OCI-LY3 (cell line): Measurements from ENCODE around the gene IFNA17.
A peak's percentile ranks its signal among the peaks of the same experiment; 100 is the strongest.

Source experiments
- H2AFZ ChIP-seq: fragments of 200-600, 300-600 bp; shearing (Covaris generic); 2 replicates; pipeline ENCODE4 v1.6.0; 2014; ENCODE audit warnings: antibody characterized with exemption, low read depth, low read length
- H3K27ac ChIP-seq: fragments of 200-600, 300-600 bp; sonication (generic); 2 replicates; pipeline ENCODE4 v1.5.1; 2014; ENCODE audit warnings: mild to moderate bottlenecking, low read length, moderate library complexity, mixed read lengths
- H3K27me3 ChIP-seq: fragments of 200-600, 300-600 bp; sonication (generic); 2 replicates; pipeline ENCODE4 v1.6.1; 2014; ENCODE audit warnings: low read depth, low read length, mixed read lengths
- H3K36me3 ChIP-seq: fragments of 200-600, 300-600 bp; sonication (generic); replicated peaks from 2 replicates; pipeline ENCODE3; 2014; ENCODE audit warnings: low read depth, low read length, mixed read lengths
- H3K4me1 ChIP-seq: fragments of 300-600, 200-600 bp; sonication (generic); 2 replicates; pipeline ENCODE4 v1.6.1; 2014; ENCODE audit warnings: low read length, mixed read lengths
- H3K4me2 ChIP-seq: fragments of 200-600, 300-600 bp; sonication (generic); 2 replicates; pipeline ENCODE4 v1.6.1; 2014; ENCODE audit warnings: low read length, mixed read lengths
- H3K4me3 ChIP-seq: fragments of 300-600, 200-600 bp; sonication (generic); 2 replicates; pipeline ENCODE4 v1.5.1; 2014; ENCODE audit warnings: antibody characterized with exemption, mild to moderate bottlenecking, low read length, moderate library complexity
- H3K79me2 ChIP-seq: fragments of 300-600, 200-600 bp; shearing (Covaris generic); 2 replicates; pipeline ENCODE4 v1.6.1; 2014; ENCODE audit warnings: mild to moderate bottlenecking, low read length, mixed read lengths
- H3K9ac ChIP-seq: fragments of 300-600, 200-600 bp; shearing (Covaris generic); 2 replicates; pipeline ENCODE4 v1.6.0; 2014; ENCODE audit warnings: mild to moderate bottlenecking, low read length, moderate library complexity
- H3K9me3 ChIP-seq: fragments of 200-600, 300-600 bp; shearing (Covaris generic); 2 replicates; pipeline ENCODE4 v1.6.1; 2014; ENCODE audit warnings: low read length, mixed read lengths; ENCODE audit not compliant: insufficient read depth
- H4K20me1 ChIP-seq: fragments of 200-600, 300-600 bp; sonication (generic); 2 replicates; pipeline ENCODE4 v1.6.1; 2016; ENCODE audit warnings: low read length, mixed read lengths; ENCODE audit not compliant: insufficient read depth
- EZH2phosphoT487 ChIP-seq: fragments of 200-600 bp; shearing (Covaris generic); IDR thresholded peaks from 2 replicates; pipeline ENCODE4 v1.6.1; 2018; ENCODE audit warnings: antibody characterized with exemption, mixed run types, low read depth
- TF ChIP-seq, protein P1 (sequence below): fragments of 200-600, 300-600 bp; sonication (generic); IDR thresholded peaks from 2 replicates; pipeline ENCODE4 v1.5.1; 2014; ENCODE audit warnings: antibody characterized with exemption, low read length, low read depth

IFNA17 gene

DNA sequence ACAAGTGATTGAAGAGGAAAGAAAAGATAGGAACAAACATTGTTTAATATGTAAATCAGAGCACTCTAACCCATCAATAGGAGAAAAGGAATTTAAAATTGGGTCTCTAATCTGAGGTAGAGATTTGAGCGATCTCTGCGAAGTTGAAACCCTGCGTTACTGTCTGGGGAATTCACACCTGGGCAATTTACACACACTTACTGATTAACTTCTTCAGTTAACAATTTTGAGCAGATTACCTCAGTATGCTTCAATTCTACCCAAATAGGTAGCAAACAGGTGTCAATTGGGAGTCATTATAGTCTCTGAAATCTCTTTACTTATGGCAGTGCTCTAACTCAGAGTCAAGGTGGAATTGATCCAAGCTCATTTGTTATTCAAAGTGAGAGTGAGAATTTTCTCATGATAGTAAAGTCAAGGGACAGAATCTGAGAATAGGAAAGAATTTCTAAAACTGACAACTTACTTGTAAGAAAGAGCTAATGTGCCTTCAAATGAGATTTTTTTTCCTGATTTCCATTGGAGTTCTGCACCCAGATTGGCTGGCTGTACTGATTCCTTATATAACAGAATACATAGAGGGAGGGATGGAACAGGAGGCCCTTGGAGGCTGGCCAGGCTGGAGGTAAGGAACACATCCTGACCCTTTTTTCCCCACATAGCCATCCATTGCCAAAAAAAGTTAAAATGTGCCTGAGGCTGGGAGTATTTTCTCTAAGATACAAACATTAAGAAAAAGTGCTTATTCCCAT is 38.9 kb upstream of the IFNA17 start:
- Histone ChIP-seq H3K4me2 (peak overlapping the region; percentile 70), H3K27ac (peak overlapping the region; percentile 64), H3K4me1 (peaks cover 42% of the 10 kb centered on the region), H3K9me3 (no peaks in the 10 kb centered on the region), H3K4me3 (peak overlapping the region; percentile 65), H2AFZ (no peak overlapping the region), H4K20me1 (no peaks in the 10 kb centered on the region), H3K27me3 (0 out of 2 replicates have a peak, but pooled peaks cover 7% of the 10 kb centered on the region), H3K9ac (peak overlapping the region; percentile 31; the same call in 1 of the 2 replicates), H3K79me2 (no peaks in the 10 kb centered on the region), H3K36me3 (no peaks in the 10 kb centered on the region)
- TF ChIP-seq EZH2phosphoT487, result no peak
- TF ChIP-seq, protein P1, sequence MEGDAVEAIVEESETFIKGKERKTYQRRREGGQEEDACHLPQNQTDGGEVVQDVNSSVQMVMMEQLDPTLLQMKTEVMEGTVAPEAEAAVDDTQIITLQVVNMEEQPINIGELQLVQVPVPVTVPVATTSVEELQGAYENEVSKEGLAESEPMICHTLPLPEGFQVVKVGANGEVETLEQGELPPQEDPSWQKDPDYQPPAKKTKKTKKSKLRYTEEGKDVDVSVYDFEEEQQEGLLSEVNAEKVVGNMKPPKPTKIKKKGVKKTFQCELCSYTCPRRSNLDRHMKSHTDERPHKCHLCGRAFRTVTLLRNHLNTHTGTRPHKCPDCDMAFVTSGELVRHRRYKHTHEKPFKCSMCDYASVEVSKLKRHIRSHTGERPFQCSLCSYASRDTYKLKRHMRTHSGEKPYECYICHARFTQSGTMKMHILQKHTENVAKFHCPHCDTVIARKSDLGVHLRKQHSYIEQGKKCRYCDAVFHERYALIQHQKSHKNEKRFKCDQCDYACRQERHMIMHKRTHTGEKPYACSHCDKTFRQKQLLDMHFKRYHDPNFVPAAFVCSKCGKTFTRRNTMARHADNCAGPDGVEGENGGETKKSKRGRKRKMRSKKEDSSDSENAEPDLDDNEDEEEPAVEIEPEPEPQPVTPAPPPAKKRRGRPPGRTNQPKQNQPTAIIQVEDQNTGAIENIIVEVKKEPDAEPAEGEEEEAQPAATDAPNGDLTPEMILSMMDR, result no peak

DNA sequence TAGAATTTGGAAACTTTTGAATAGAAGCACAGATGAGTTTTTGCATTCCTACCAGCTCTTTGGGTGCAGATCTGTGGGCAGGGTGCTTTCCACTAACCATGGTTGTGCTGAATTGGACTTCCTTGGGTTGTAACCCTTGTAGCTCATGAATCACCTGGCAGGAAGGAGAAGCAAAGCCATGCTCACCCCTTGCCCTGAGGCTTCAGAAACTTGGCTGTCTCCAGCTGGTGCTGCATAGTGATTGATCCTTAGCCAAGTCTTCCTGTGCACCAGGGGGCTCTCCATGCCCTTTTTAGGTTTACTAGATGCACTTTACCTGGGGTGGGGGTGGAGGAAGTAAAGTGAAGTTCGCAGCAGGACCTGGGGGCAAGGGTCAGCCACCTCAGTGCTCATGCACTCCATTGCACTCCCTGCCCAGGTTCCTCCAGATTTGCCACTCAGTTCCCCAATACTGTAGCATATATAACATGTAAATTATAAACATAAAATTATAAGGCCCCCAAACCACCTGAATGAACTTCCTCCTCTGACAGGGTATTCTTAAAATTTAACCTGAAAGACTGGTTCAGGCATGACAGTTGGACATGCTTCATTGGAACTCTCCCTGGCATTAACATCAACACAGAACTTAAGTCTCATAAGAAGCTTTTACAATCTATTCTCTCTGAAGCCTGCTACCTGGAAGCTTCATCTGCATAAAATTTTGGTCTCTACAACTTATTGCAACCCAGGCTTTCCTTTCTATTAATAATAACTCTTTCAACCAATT is 37.6 kb upstream of the IFNA17 start:
- Histone ChIP-seq H3K79me2 (no peaks in the 10 kb centered on the region), H3K9ac (no peak overlapping the region), H2AFZ (no peak overlapping the region), H3K9me3 (no peaks in the 10 kb centered on the region), H3K27me3 (0 out of 2 replicates have a peak, but pooled peaks cover 7% of the 10 kb centered on the region), H4K20me1 (no peaks in the 10 kb centered on the region), H3K4me3 (no peak overlapping the region), H3K36me3 (no peaks in the 10 kb centered on the region), H3K27ac (no peak overlapping the region), H3K4me2 (peak overlapping the region; percentile 70), H3K4me1 (peaks cover 42% of the 10 kb centered on the region)
- TF ChIP-seq, protein P1, result no peak
- TF ChIP-seq EZH2phosphoT487, result no peak

DNA sequence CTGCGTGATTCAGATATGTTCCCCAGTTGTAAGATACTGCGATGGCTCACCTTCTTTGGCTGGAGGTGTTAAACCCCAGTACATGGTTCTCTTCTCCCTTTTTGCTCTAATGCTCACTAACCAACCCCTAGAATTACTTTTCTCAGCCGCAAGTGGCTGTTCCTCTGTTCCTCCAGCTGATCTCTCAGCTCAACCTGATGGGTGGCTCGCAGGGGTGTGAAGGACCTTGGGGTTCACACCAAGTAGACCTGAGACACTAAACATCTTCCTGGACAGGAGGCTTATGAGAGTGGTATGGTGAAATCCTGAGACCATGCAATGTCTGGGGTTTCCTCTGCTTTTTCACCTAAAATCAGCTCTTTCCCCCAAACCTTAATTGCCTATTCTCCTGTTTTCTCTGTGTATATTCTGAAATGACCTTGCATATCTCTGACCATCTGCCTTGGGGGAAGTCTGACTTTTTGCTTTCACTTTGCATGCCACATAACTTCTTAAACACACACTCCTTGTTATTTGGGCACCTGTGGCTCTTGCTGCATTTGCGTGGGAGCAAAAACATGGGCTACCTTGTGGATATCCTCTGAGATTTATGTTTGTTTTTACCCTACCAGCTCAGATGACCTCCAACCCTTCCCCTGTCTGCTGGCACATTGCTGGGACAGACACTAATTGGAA is 27.7 kb upstream of the IFNA17 start:
- Histone ChIP-seq H3K27me3 (peaks cover 58% of the 10 kb centered on the region), H3K36me3 (peaks cover 8% of the 10 kb centered on the region), H2AFZ (no peak overlapping the region), H4K20me1 (no peaks in the 10 kb centered on the region), H3K79me2 (no peaks in the 10 kb centered on the region), H3K9me3 (peaks cover 15% of the 10 kb centered on the region), H3K4me1 (peaks cover 18% of the 10 kb centered on the region), H3K4me2 (peak overlapping the region; percentile 64), H3K27ac (no peak overlapping the region), H3K4me3 (peak overlapping the region; percentile 27), H3K9ac (no peak overlapping the region)
- no peak for TF ChIP-seq EZH2phosphoT487
- TF ChIP-seq, protein P1, result no peak
